ENCODE measurements around the gene FKBP10.
"Not testable (repeated sequence)": the region's sequence is repeated elsewhere in the genome, so short reads cannot be mapped to it uniquely, and the experiment has no call there.

FKBP10 gene

DNA sequence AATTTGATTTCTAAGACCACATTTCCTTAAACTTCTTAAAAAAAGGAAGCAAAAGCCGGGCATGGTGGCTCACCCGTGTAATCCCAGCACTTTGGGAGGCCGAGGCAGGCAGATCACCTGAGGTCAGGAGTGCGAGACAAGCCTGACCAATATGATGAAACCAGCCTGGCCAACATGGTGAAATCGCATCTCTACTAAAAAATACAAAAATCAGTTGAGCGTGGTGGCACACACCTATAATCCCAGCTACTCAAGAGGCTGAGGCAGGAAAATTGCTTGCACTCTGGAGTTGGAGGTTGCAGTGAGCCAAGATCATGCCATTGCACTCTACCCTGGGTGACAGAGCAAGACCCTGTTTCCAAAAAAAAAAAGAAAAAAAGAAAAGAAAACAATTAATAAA lies 28.0 kb downstream of the FKBP10 start:
- not testable (repeated sequence) for DNase-seq, ATAC-seq, H3K9me3 Mint-ChIP-seq, H3K27me3 Mint-ChIP-seq, H3K4me1 Mint-ChIP-seq, H3K27ac Mint-ChIP-seq, H3K4me3 Mint-ChIP-seq

DNA sequence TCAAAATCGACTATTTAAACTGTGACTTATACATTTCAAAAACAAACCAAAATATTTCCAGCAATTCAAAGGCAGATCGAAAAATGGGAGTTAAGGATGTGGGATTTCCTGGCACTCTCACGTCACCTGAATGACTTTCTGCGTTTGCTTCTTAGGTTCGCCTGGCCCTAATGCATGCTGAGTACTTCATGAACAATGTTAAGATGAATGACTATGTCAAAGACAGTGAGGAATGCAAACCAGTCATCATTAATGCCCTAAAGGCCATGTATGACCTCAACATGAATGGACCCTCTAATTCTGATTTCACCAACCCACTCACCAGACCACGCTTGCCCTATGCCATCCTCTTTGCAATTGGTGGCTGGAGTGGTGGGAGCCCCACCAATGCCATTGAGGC lies 32.2 kb downstream of the FKBP10 start:
- ATAC-seq, result no peak

DNA sequence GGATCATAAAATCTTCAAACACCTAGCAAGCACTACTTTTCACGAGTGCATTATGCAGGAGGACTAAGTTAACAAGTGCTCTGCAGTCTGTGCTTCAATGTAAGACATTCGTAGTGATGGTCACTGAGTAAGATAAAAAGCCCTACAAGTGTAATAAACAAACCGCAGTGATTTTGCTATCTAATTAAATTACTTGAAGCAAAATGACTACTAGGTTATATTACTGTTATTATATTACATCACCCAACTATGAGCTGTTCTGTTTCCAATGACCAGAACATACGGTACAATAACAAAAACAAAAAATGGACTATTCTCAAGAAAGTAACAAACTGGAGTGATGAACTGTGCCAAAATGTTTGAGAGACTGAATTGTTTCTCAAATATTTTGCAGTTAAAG lies 36.0 kb downstream of the FKBP10 start:
- DNase-seq (no peak), ATAC-seq (no peak)
- Mint-ChIP-seq H3K4me3 (no peak overlapping the region), H3K27ac (no peak overlapping the region), H3K9me3 (no peaks in the 10 kb centered on the region), H3K27me3 (no peaks in the 10 kb centered on the region), H3K4me1 (peaks cover 17% of the 10 kb centered on the region)

More for the DNA sequence above, 32.2 kb downstream of the FKBP10 start:
- Mint-ChIP-seq H3K4me3 (no peak overlapping the region), H3K9me3 (no peaks in the 10 kb centered on the region), H3K4me1 (peaks cover 4% of the 10 kb centered on the region), H3K27me3 (no peaks in the 10 kb centered on the region), H3K27ac (no peak overlapping the region)
- no peak for DNase-seq

DNA sequence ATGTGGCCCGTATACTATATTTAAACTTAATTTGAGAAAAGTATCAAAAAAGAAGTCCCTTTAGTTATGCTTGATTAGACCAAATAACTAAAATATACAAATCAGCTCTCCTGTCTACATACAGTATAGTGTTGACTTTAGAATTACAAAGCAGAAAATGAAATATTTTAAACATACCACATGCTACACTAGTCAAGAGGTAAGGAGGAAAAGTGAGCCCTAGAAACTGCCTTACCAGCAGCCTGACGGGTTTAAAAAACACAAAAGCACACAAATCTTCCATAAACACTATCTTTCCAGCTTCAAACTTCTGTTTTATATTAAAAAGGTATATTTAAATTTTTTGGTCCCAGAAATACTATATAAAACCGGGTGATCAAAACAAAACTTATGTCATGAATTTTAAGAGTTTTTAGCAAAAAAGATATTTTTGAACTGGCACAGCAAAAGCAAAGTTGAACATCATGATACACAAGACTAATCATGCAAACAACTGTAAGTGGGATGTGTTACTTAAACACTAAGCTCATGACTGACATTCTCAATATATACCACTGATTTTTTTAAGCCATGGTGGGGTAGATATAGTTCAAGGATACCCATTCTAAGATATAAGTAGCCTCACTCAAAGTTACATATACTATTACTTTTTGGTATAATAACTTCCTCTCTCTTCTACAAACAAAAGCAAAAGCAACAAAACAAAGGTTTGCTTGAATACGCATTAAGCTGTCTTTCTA lies 36.6 kb downstream of the FKBP10 start:
- Mint-ChIP-seq H3K9me3 (no peaks in the 10 kb centered on the region), H3K4me3 (no peak overlapping the region)
- DNase-seq, result no peak

DNA sequence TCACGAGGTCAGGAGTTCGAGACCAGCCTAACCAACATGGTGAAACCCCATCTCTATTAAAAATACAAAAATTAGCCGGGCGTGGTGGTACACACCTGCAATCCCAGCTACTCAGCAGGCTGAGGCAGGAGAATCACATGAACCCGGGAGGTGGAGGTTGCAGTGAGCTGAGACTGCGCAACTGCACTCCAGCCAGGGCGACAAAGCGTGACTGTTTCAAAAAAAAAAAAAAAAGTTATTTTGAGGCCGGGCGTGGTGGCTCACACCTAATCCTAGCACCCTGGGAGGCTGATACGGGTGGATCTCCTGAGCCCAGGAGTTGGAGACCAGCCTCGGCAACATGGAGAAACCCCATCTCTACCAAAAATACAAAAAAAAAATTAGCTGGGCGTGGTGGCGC lies 38.6 kb downstream of the FKBP10 start:
- not testable (repeated sequence) for H3K27ac Mint-ChIP-seq, H3K4me3 Mint-ChIP-seq, DNase-seq, H3K27me3 Mint-ChIP-seq, H3K9me3 Mint-ChIP-seq, ATAC-seq
- peaks cover 17% of the 10 kb centered on the region for H3K4me1 Mint-ChIP-seq

More for the DNA sequence above, 36.6 kb downstream of the FKBP10 start:
- no peak for ATAC-seq
- H3K27me3 Mint-ChIP-seq, result no peaks in the 10 kb centered on the region
- H3K27ac Mint-ChIP-seq, result no peak overlapping the region
- H3K4me1 Mint-ChIP-seq, result peaks cover 17% of the 10 kb centered on the region

DNA sequence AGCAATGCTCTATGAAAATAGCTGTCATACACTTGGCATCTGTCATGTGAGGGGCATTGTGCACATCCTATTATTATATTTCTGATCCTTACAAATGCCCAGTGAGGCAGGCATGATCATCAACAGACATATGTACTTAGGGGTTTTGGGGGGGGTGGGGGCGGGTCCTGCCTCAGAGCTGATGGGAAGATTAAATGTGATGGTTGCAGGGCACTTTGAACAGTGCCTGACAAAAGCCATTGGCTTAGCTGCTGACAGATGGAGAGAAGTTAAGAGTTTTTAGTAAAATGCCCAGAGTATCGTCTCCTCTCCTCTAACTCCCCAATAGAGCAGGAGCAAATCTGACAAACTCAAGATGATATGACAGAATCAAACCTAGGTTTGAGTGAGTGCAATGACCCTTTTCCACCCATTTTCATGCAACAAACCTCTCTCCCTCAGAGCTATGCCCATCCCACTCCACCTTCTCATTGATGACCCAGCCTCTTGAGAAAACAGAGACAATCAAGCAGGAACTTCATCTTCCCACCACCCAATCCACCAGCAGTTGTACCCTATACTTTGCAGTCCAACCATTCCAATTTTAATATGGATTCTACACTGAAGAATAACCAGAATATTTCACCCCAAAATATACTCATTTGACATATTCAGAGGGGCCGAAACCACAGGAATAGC lies 47.6 kb downstream of the FKBP10 start:
- no peaks in the 10 kb centered on the region for H3K27me3 Mint-ChIP-seq
- H3K27ac Mint-ChIP-seq, result no peak overlapping the region
- no peaks in the 10 kb centered on the region for H3K9me3 Mint-ChIP-seq
- DNase-seq (no peak), ATAC-seq (no peak)
- no peak overlapping the region for H3K4me3 Mint-ChIP-seq
- H3K4me1 Mint-ChIP-seq, result peaks cover 26% of the 10 kb centered on the region

DNA sequence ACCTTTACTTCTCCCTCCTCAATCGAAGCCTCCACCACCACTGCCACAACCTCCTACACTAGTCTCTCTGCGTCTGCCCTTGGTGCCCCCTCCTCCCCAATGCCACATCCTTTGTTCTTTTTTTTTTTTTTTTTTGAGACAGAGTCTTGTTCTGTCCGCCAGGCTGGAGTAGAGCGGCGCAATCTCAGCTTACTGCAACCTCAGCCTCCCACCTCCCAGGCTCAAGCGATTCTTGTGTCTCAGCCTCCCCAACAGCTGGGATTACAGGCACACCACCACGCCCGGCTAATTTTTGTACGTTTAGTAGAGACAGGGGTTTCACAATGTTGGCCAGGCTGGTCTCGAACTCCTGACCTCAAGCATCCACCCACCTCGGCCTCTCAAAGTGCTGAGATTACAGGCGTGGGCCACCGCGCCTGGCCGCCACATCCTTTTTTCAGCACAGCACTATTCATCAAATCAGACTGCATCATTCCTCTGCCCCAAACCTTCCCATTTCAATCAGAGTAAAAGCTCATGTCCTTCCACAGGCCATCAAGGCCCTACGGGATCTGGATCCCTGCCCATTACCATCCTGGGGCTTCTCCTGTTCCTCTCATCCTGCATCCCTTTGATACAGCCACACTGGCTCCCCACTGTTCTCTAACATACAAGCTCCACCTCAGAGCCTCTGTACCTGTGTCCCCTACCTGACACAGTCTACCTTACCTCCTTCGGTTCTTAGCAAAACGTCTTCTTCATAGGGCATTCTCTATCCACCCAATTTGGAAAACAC lies 50.5 kb downstream of the FKBP10 start:
- no peaks in the 10 kb centered on the region for H3K9me3 Mint-ChIP-seq
- ATAC-seq (peak; percentile 56), DNase-seq (peak; percentile 20 to 55)
- H3K4me3 Mint-ChIP-seq, result no peak overlapping the region
- no peak overlapping the region for H3K27ac Mint-ChIP-seq
- H3K4me1 Mint-ChIP-seq, result peaks cover 36% of the 10 kb centered on the region
- no peaks in the 10 kb centered on the region for H3K27me3 Mint-ChIP-seq

DNA sequence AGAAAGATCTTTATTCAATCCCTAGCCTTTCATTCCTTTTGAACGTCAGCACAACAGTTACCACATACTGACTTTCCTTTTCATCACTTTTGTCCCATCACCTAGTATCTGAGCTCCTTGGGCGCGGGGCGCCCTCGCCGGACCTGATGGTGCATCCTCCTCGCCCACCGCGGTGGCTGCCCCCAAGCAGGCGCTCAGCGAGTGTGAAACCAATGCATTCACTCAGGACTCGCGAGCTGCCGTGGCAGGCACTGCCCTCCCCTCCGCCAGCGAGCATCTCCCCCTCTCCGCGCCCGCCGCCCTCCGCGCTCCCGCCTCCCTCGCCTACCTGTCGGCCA lies 51.7 kb downstream of the FKBP10 start:
- peaks cover 48% of the 10 kb centered on the region for H3K4me1 Mint-ChIP-seq
- H3K27me3 Mint-ChIP-seq, result no peaks in the 10 kb centered on the region
- no peaks in the 10 kb centered on the region for H3K9me3 Mint-ChIP-seq
- no peak overlapping the region for H3K27ac Mint-ChIP-seq
- H3K4me3 Mint-ChIP-seq, result no peak overlapping the region
- DNase-seq, result no peak
- ATAC-seq, result no peak

DNA sequence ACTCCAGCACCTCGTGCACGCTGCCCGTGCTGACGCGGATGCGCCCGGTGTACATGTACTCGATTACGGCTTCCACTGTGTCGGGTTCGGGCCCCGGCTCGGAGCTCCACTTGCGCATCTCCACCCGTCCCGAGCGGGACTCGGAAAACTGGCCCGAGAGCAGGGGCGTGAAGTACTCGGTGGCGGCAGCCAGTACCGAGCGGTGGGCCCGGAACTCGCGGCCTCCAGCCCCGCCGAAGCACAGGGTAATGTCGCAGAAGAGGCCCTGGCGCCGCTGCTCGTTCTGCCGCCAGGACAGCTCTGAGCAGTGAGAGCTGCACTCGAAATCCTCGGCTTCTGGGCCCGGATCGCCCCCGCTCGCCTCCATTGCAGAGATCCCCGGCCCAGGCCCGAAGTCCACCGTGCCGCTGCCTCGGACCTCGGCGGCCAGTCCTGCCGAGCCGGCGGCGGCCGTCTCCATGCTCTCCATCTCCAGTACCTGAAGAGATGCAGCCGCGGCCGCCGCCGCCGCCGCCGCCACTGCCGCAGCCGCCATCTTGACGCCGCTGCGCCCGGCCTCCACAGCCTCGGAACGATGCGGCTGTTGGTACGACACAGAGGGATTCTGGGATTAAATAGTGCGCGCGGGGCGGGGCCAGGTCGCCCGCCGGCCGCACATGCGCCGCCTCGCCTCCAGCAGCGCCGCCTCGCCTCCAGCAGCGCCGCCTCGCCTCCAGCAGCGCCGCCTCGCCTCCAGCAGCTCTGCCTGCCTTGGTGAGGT lies 52.2 kb downstream of the FKBP10 start, which contains the start of gene KLHL11:
KLHL11 (minus strand) TSS at position 588 of the 760 bp plus-strand sequence; CDS start at position 535, 53 bp downstream.
- Mint-ChIP-seq H3K4me3 (no peak within 1 kb of the TSS), H3K27me3 (no peaks in the 10 kb centered on the region), H3K4me1 (peaks cover 49% of the 10 kb centered on the region), H3K9me3 (no peaks in the 10 kb centered on the region), H3K27ac (peak within 1 kb of the TSS in 1 of 2 donors; percentile 54)
- DNase-seq, result peak; percentile 87 to 89
- peak; percentile 95 for ATAC-seq

DNA sequence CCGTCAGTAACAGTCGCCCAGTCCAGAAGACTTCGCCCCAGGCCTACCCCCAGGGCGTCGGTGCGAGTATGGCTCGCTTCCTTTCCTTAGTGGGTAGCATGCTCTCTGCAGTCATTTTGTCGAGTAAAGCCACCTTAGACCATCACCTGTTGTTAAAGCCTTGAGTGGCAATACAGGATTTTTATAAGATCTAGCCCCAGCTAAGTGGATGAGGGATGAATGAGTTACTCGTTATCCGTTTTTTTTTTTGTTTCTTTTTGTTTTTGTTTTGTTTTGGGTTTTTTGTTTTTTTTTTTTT lies 52.7 kb downstream of the FKBP10 start:
- DNase-seq (no peak), ATAC-seq (no peak)
- Mint-ChIP-seq H3K4me3 (no peak overlapping the region), H3K4me1 (peaks cover 47% of the 10 kb centered on the region), H3K27ac (peak overlapping the region in 1 of 2 donors; percentile 54), H3K27me3 (no peaks in the 10 kb centered on the region), H3K9me3 (no peaks in the 10 kb centered on the region)

DNA sequence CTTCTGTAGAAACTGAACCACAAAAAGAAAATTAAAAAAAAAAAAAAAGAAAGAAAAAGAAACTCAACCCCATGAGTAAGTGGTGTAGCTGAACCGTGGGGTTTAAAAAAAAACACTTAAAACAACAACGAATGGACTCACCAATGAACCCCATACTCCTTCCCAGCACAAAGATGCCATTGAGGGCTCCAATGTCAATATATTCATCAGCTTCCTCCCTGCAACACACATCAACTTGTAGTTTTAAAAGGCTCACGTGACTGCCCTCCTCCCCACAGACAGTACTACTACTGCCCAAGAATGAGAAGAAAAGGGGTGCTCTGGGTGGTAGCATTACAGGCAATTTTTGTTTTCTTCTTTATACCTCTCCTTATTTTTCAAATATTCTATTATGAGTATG lies 55.8 kb downstream of the FKBP10 start:
- H3K27ac Mint-ChIP-seq, result no peak overlapping the region
- H3K4me3 Mint-ChIP-seq, result peak overlapping the region in 1 of 2 donors; percentile 34
- peaks cover 34% of the 10 kb centered on the region for H3K4me1 Mint-ChIP-seq
- H3K9me3 Mint-ChIP-seq, result no peaks in the 10 kb centered on the region
- DNase-seq (no peak), ATAC-seq (no peak)
- no peaks in the 10 kb centered on the region for H3K27me3 Mint-ChIP-seq

DNA sequence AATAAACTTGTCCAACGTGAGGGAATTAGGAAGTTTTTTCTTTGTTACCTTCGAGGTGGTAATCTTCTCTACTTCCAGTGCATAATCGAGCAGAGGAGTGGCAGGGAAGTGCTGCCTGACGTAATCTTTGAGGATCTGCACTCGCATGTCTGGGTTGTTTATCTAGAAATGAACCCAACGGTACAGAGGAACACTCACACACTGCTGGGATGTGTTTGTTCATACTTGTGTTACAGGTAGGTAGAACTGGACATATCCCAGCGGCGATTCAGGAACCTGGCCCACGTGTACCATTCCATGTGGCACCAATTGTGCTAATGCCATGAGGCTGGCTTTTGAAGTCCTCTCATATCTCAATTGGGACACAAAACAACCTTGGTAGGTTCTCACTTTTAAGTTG lies 56.6 kb downstream of the FKBP10 start:
- DNase-seq, result no peak
- H3K27me3 Mint-ChIP-seq, result no peaks in the 10 kb centered on the region

DNA sequence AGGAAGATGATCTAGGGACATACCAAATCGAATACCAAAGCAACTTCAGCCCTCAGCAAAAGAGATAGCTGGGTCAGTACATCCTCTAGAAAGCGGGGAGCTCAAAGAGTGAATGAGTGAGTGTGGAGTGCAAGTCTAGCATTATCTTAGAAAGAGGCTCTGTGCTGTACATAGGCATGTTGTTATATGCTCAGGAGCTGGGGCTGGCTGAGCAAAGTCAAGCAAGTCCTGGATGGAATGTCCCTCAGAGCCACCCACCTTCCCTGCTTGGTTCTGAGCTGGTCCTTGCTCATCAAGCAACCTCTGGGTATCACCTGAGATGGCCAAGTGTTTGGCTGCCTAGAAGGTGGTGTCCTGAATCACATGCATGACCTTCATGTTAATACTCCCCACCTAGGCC lies 57.3 kb downstream of the FKBP10 start:
- ATAC-seq, result no peak
- Mint-ChIP-seq H3K4me3 (no peak overlapping the region), H3K27me3 (no peaks in the 10 kb centered on the region), H3K4me1 (peaks cover 34% of the 10 kb centered on the region), H3K27ac (no peak overlapping the region), H3K9me3 (no peaks in the 10 kb centered on the region)
- no peak for DNase-seq

More for the DNA sequence above, 56.6 kb downstream of the FKBP10 start:
- Mint-ChIP-seq H3K9me3 (no peaks in the 10 kb centered on the region), H3K4me1 (peaks cover 34% of the 10 kb centered on the region), H3K27ac (no peak overlapping the region), H3K4me3 (no peak overlapping the region)
- ATAC-seq, result no peak

DNA sequence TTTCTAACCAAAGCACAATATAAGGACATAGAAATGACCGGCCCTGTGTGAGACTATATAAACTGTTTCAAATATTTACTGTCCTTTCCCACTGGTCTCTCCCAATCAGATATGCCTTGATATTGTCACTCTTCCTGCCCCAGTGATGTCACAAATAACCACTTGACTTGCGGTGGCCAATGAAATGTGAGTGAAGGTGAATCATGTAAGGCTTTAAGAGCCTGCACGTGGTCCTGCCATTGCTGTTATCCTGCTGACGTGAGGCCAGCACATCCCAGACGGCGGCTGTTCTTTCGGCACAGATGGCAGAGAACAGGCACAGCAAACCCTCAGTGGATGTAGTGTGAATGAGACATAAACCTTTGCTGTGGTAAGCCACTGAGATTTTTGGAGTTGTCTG lies 57.8 kb downstream of the FKBP10 start:
- Mint-ChIP-seq H3K4me3 (no peak overlapping the region), H3K9me3 (no peaks in the 10 kb centered on the region), H3K27me3 (no peaks in the 10 kb centered on the region), H3K4me1 (peaks cover 31% of the 10 kb centered on the region), H3K27ac (peak overlapping the region in 1 of 2 donors; percentile 44)
- DNase-seq, result no peak
- no peak for ATAC-seq

DNA sequence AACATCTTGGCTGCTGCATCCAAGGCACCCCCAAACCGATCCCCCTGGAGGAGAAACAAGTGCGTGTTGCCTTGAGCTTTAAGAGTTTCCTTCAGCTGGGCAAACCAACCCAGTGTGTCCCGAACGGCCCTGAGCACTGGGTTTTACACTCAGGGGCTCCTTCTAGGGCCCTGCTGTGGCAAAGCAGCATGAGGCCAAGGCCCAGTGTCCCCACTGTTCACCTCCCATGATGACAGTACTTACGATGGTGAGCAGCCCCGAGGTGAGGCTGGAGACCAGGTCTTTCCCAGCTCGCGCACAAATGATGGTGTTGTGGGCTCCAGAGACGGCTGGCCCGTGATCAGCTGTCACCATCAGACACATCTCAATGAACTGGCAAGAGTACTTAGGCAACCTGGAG lies 59.0 kb downstream of the FKBP10 start:
- Mint-ChIP-seq H3K4me3 (no peak overlapping the region), H3K9me3 (no peaks in the 10 kb centered on the region), H3K27ac (no peak overlapping the region), H3K27me3 (no peaks in the 10 kb centered on the region), H3K4me1 (peaks cover 29% of the 10 kb centered on the region)
- no peak for ATAC-seq
- no peak for DNase-seq

Measured in stimulated activated naive CD8-positive, alpha-beta T cell treated with anti-CD3 and anti-CD28 coated beads, Interleukin-15, amount 100 ng/mL, for 72 hours (primary cell).